Peyer's patch (tissue), 4 donors: ENCODE results near the gene SMARCD3.

Experiments
- CTCF ChIP-seq, 6 experiments: fragments of 450-650 bp in 4 of 6; fragments of 200-600 bp in 2 of 6; sonication (generic) in 1 of 6; IDR thresholded peaks; one replicate each; pipeline ENCODE4 v1.5.1; 2017 to 2019; ENCODE audit warnings: antibody characterized with exemption in 6 of 6, mild to moderate bottlenecking in 3 of 6, moderate library complexity in 1 of 6
- POLR2A ChIP-seq, 2 donors: fragments of 450-650 bp; IDR thresholded peaks; one replicate each; pipeline ENCODE4 v1.5.1; 2017; ENCODE audit warnings: antibody characterized with exemption in 2 of 2, mild to moderate bottlenecking in 2 of 2, moderate library complexity in 2 of 2

- TF ChIP-seq POLR2A (IDR thresholded peaks at IDR 0.05) (no peak), CTCF (IDR thresholded peaks at IDR 0.05) (no peak)
Measured at GRCh38 chr7:151189038-151189437, 59.5 kb downstream of the SMARCD3 start.
